Tibial nerve (tissue), 4 donors: ENCODE results near the gene MYOM1.

ENCODE experiments used
- CTCF ChIP-seq, 5 experiments: fragments of 200-600 bp in 3 of 5; fragments of 450-650 bp in 2 of 5; sonication (generic) in 3 of 5; IDR thresholded peaks; one replicate each; pipeline ENCODE4 v1.5.1; 2016 to 2019; ENCODE audit warnings: antibody characterized with exemption in 5 of 5, mild to moderate bottlenecking in 3 of 5, moderate library complexity in 2 of 5
- EP300 ChIP-seq, 2 donors: sonication (generic); formaldehyde crosslinking; IDR thresholded peaks; one replicate each; pipeline ENCODE4 v1.6.1; 2017; ENCODE audit warnings: antibody characterized with exemption in 2 of 2, mild to moderate bottlenecking in 1 of 2
- POLR2A ChIP-seq, 2 donors: fragments of 450-650 bp; IDR thresholded peaks; one replicate each; pipeline ENCODE4 v1.6.1; 2017; ENCODE audit warnings: antibody characterized with exemption in 2 of 2, mild to moderate bottlenecking in 2 of 2, moderate library complexity in 2 of 2

GRCh38 chr18:3059272-3059671 is 160.5 kb downstream of the MYOM1 start:
- TF ChIP-seq CTCF (IDR thresholded peaks at IDR 0.05): no peak
- no peak for TF ChIP-seq POLR2A (IDR thresholded peaks at IDR 0.05)
- TF ChIP-seq EP300 (IDR thresholded peaks at IDR 0.05): peak; percentile 13 to 54
